ENCODE data around the gene DDR2. TPM values are rescaled to one million over a fixed set of nuclear protein-coding genes. Genes with fewer than 3 reads are reported as not detected.
A peak's percentile ranks its signal among the peaks of the same experiment; 100 is the strongest.

The DDR2 gene
- total RNA-seq, 1 donor from 2014 or later, result 36.6 TPM

DNA sequence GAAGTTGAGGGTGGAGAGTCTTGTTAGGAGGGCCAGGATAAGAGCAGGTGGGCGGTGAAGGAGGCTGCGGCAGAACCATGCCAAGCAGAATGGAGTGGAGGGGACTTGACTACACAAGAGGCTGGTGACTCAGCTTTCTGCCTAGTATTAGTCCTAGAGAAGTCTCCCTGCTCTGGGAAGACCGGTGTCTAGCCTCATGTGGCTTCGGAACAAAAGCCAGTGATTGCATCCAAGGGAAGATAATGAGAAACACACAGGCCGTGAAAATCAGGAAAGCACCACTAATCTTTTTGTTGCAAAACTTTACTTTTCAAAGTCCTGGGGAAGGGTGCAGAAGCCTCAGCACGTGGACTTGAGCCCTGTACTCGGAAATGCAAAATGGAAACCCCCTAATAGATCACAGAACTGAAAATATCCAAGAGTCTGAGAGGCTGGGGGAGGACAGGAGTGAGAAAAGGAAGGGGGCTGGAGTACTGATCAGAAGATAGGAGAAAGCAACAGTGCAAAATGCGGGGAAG lies 31.4 kb downstream of the DDR2 start:
- ATAC-seq (ENCODE audit: poor library complexity) (peak; percentile 74), DNase-seq (no peak)
- intact Hi-C loops (cut with DNase I), result no loop called here

DNA sequence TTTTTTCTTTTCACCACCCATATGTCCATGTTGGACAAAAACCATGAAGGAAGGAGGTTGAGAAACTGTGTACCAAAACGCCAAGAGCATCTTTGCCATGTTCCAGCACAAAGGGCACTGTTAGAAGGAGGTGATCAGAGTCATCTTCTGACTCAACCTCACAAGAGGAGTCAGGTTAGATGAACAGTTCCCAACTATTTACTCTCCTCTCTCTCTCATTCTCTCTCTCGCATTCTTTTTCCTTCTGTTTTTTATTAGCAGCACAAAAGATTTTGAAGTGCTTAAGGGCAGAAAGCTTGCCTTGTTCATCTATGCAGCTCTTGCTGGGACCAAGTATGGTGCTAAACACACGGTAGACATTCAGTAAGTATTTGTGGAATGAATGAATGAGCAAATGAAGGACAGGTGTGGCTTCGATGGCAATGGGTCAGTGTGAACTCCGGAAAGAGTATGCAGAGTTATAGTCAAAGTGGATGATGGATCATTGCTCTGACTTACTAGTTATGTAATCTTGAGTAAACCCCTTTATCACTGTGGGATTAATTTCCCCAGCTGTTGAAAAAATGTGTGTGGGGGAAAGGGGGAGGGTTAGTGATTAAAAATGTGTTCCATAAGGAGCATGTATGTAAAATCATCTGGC lies 33.9 kb downstream of the DDR2 start:
- DNase-seq (no peak), ATAC-seq (ENCODE audit: poor library complexity) (no peak)
- intact Hi-C loops (cut with DNase I), result no loop called here

DNA sequence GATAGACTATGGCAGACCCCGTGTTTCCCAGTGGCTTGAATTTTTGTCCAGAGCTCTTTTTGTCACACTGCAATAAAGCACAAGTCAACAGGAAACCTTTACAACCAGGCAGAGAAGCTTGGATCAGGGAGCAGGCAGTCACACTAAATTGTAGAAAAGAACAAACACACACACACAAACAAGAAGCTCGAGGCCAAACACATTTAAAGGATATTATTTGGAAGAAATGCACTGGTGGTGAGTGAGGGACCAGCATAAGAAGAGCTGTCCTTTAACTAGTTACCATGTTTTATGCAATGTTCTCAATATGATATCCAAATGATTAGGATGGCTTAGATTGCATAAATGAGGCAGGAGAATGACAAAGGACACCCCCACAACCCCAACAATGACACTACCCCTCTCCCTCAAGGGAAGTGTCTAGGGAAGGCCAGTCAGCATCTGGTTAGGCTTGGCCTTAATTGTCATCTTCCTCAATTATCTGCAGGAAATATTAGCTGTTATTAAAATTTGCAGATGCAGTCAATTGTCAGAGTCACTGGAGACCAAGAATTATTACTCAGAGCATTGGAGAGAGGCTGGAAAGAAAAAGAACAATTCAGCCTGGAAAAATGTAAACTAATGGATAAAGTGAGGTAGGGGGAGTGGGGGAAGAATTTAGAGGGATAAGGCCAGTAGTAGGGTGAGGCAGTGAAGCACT lies 35.3 kb downstream of the DDR2 start:
- ATAC-seq (ENCODE audit: poor library complexity) (no peak), DNase-seq (no peak)
- intact Hi-C loops (cut with DNase I), result no loop called here

DNA sequence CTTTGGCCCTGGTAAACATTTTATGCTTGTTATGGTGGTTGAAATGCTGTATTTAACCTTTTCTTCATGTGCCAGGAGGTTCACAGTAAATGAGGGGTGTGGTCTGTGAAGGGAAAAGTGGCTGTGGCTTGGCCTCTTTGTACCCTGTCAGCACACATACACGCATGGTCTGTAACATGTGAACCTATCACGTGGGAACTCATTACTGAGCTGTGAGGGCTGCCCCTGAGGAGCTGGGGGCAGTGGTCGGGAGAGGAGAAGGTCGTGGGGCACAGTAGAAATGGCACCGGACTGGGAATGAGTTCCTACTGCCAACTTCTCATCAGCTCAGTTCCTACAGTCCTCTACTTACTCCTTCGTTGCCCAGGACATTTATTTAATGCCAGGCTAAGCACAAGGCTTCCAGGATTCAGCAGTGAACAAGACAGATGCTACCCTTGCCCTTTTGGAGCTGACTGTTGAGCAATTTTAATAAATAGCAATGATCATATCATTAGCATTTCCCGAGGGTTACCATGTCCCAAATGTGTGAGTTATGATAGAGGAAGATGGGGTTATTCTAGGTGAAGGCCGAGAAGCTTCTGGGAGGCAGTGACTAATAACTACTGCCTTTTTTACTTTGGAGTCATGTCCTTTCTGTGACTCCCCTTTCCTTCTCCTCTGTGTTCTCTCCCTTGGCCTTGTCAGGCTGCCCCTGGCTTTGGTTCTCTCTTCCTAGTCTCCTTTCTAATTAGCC lies 38.8 kb downstream of the DDR2 start:
- peak; percentile 78 for ATAC-seq (ENCODE audit: poor library complexity)
- no peak for DNase-seq
- intact Hi-C loops (cut with DNase I), result no loop called here

DNA sequence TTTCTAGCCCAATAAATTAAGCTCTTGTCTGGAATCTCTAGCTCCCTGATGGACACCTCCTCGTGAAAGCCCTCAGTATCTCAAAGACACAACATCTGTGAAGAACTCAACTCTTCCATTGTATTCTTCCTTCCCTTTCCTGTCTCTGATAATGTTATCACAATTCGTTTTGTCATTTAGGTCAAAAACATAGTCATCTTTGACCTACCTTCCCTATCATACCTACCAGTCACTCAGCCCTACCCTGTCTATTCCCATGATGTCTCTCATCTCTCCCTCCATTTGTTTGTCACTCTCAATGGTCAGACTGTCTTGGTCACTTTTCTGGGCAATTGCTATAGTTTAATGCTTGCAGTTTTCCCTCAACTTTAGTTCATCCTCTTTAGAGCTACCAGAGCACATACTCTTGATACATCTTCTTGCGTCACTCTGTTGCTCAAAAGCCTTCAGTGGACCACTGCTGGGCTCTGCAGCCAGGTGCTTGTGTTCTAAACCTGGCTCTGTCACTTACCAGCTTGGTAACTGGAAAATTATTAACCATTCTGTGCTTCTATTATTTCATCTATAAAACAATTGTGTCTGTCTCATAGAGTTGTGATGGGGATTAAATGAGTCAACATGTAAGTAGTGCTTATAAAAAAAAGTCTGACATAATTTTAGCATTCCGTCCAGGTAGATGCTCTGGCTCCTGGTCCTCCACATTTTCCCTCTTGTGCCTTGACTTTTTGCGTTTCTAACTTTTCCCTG lies 39.6 kb downstream of the DDR2 start:
- intact Hi-C loops (cut with DNase I), result no loop called here
- no peak for ATAC-seq (ENCODE audit: poor library complexity)
- DNase-seq, result no peak

DNA sequence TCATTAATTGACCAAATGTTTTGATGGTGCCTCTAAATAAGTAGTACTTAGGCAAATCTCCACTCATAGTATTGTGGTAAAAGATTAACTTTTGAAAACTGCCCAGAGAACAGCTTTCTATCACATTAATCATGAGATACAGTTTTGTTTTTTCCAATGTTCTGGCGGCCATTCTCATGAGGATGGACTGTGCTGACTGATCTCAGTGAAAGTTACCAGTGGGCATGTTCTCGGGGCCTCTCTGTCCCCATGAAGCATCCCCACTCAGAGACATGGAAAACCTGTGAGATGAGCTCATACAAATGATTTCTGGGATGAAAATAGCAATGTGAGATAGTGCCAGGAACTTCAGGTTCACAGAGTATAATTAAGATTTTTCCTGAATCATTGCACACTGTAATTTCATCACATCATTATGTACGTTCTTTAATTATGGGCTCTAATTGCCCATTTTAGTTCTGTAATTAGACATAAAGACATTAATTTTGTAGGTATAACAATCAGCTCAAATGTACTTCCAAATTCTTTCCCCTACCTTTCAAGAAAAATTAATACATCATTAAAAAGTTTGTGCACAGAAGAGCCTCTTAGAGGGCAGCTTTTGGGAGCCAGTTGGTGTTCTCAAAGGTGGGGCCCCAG lies 40.5 kb downstream of the DDR2 start:
- ATAC-seq (ENCODE audit: poor library complexity), result no peak
- no peak for DNase-seq
- intact Hi-C loops (cut with DNase I), result no loop called here

DNA sequence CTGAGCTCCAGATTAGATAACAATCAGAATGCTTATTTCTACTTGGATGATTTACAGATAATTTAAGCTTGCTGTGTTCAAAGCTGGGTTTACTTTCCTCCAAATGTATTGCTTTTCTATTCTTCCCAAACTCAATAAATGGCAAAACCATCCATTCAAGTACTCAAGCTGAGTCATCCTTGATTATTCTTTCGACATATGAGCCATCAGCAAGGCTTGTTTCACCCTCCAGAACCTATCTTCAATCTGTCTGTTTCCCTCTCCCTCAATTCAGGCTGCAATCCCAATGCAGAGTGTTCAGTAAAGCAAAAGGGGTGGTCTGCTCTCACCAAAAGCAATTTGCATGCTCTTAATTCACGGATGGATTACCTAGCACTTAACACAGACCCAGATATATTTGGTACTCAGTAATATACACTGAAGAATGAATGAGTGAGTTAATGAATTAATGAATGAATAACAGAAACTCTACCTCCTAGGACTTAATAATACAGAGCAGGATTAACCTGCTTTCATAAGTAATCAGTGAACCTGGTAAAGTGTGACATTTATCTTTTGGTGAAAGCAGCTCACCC lies 41.9 kb downstream of the DDR2 start:
- intact Hi-C loops (cut with DNase I), result no loop called here
- DNase-seq, result no peak

DNA sequence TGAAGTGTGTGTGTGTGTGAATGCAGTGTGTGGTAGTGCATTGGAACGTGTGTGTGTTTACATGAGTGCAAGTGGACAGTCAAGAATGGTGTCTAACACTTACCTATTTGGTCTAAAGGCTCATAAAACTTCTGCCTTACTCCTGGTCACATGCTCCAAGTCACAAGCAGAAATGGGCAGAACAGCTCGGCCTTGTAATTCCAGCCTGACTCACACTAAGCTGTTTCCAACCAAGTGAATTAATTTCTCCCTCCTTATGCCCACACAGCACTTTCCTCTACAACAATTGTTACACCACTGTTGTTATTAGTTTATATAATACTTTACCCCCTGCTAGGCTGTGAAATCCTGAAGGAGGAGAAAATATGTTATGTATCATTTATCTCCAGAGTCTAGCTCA lies 43.8 kb downstream of the DDR2 start:
- DNase-seq, result no peak
- intact Hi-C loops (cut with DNase I), result no loop called here
- ATAC-seq (ENCODE audit: poor library complexity), result peak; percentile 20

More for the DNA sequence above, 41.9 kb downstream of the DDR2 start:
- ATAC-seq (ENCODE audit: poor library complexity), result no peak

DNA sequence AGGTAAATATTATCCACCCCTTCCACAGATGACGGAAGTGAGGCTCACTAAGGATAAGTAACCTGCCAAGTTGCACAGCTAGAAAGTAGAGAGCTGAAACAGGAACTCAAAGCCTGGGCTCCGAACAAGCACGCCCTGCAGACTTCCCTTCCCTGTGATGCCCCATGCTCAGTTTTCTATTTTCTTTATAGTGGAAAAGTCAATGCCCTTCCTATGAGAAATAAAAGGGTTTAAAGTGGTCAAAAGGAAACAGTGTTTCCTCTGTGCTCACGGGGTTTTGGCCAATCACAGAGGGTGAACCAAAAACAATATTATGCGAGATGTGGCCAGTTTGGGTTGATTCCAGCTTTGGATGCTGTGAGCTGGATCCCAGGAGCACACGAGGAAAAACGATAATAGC lies 44.5 kb downstream of the DDR2 start:
- intact Hi-C loops (cut with DNase I), result no loop called here
- ATAC-seq (ENCODE audit: poor library complexity) (peak; percentile 38), DNase-seq (no peak)

DNA sequence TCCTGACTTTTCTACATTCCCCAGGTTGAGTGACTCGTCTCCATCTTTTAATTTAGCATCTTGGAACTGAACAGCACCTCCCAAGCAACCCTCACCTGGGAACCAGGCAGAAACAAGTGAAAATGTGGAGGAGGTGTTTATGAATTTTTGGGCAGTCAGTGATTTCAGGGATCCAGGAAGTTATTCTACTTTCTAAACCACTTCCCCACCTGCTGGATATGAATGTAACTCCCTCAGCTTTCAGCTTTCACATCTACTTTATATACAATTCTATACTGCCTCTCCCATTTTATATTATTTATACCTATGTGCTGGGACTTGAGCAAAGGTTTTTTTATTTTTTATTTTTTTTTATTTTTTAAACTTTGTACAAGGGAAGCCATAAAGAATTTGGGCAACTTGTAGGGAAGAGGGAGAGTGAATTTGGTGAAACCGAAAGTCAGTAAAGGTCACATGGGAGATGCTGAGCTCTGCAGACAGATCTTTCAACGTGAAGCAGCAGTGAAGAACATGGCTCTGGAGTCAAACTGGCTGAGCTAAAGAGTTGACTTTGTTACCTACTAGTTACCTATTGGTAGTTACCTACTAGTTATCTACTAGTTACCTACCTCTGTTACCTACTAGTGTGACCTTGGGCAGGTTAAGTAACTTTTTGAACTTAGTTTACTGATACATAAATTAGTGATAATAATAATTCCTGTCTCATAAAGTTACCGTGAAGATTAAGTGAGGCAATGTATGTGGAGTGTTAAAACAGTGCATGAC lies 45.5 kb downstream of the DDR2 start:
- intact Hi-C loops (cut with DNase I), result no loop called here
- DNase-seq (no peak), ATAC-seq (ENCODE audit: poor library complexity) (no peak)

DNA sequence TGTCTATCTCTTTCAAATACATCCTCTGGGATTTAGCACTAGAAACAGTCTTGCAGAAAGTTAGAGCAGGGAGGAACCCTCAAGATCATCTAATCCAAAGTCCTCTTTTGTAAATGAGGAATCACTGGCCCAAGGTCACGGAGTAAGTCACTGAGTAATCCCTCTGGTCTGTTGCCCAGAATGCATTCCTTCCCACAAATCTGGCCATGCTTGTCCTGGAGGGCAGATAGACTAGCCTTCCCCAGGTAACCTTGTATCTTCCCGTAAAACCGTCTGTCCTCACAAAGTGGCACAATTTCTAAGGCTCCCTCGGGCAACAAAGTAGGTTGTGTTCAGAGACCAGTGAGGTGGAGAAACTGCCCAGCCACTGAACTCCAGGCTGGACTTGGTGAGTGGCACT lies 46.2 kb downstream of the DDR2 start:
- intact Hi-C loops (cut with DNase I), result no loop called here
- DNase-seq, result no peak

DNA sequence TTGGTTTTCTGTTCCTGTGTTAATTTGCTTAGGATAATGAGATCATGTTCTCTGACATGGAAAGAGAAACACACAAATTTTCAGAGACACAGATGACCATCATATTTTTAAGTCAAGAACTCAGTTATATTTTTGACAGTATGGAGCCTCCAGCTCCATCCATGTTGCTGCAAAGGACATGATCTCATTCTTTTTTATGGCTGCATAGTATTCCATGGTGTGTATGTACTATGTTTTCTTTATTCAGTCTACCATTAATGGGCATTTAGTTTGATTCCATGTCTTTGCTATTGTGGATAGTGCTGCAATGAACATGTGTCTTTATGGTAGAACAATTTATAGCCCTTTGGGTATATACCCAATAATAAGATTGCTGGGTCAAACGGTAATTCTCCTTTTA lies 47.0 kb downstream of the DDR2 start:
- intact Hi-C loops (cut with DNase I), result no loop called here
- no peak for ATAC-seq (ENCODE audit: poor library complexity)
- no peak for DNase-seq

More for the DNA sequence above, 46.2 kb downstream of the DDR2 start:
- ATAC-seq (ENCODE audit: poor library complexity), result peak; percentile 70

DNA sequence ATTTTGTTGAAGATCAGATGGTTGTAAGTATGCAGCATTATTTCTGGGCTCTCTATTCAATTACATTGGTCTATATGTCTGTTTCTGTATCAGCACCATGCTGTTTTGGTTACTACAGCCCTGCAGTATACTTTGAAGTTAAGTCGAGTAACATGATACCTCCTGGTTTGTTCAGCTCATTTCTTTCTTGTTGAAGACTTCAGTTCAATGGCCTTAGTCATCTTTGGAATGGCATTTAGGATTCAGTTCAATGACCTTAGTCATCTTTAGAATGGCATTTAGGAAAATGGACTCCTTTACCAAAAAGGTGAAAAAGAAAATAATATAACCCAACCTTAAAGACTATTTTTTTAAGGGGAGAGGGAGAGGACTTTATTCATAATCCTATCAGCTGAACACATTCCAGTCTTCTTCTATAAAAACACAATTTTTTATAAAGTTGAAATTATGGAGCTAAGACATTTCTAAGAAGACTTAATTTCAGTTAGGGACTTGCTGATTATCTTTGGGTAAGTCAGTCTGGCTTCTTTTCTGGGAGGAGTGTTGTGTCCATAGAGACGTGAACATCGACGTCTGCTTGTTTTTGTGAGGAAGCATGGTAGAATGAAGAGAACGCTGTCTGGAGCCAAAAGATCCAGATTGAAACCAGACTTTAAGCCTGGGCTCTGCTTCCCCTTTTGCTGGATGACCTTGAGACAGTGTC lies 48.3 kb downstream of the DDR2 start:
- intact Hi-C loops (cut with DNase I), result no loop called here
- no peak for DNase-seq
- peak; percentile 45 for ATAC-seq (ENCODE audit: poor library complexity)

DNA sequence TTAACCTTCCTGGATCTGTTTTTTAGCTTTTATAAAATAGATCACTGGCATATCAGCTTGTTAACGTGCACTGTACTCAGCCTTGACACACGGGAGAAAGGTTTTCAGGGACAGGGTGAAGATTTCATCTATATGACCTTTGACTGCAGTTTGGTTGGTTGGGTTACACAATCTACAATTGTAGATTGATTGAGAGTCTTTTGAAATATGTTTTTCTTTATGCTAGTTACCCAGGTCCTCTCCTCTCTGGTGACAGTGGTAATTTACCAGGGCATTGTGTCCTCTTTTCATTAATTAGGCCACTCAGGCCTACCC lies 48.8 kb downstream of the DDR2 start:
- peak; percentile 6 for ATAC-seq (ENCODE audit: poor library complexity)
- no peak for DNase-seq
- intact Hi-C loops (cut with DNase I), result no loop called here

DNA sequence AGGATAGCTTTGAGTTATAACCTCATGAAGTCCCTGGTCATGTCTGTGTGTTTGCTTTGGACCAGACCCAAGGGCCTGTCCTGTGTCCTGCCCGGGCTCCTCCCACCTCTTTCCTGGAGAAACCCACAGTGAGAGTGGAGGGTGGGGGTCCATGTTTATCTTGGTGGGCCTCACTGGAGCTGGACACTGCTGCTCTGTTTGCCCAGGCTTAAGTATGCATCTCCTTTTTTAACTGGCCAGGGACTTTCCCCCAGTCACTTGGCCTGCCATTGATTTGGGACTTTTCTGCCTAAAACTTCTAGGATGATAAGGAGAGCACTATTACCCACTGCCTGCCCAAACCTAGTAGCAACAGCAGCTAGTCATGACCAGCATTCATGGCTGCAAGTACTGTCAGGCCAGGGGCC lies 49.8 kb downstream of the DDR2 start:
- intact Hi-C loops (cut with DNase I), result no loop called here
- ATAC-seq (ENCODE audit: poor library complexity) (peak; percentile 56), DNase-seq (no peak)

DNA sequence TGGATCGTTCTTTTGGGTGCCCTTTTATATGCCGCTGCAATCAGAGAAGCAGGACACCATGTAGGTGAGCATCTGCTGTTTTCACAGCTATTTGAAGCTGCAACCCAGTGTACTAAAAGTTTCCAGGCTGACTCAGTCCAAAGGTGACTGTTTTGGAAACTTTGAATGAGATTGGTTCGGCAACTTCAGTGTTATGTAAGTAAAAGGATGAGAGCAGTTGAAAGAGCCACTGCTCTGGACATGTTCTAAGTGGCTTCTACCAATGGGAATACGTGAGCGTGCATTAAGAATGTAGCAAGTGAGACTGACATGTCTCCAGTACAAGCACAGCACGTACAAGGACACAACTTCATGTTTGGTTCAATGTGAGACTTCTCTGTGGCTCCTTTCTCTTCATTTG lies 55.6 kb downstream of the DDR2 start:
- ATAC-seq (ENCODE audit: poor library complexity), result peak; percentile 73
- intact Hi-C loops (cut with DNase I), result no loop called here
- no peak for DNase-seq

DNA sequence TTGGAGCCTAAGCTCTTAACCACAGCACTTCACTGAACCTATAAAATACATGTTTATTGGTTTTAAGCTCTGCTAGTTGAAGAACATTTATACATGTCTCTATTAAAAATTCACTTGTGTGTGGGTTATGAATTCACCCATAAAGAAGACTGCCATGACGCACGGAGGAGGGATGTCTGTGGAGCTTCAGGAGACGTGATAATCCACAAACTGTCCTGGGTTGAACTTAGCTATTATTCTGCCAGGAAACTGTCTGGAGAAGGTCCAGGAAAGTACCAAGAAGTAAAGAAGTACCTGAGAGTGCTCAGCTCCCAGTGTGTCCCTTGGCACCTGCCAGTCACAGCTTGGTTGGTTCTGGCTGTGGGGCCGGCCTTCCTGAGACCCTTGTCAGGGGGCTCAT lies 56.3 kb downstream of the DDR2 start:
- peak; percentile 69 for ATAC-seq (ENCODE audit: poor library complexity)
- no peak for DNase-seq
- intact Hi-C loops (cut with DNase I), result no loop called here

Data from Right ventricle myocardium superior (tissue), 1 donor.